Vagina (tissue), 2 donors: Measurements from ENCODE around the gene CRACR2B. TPM values are rescaled to one million over a fixed set of nuclear protein-coding genes. Genes with fewer than 3 reads are reported as not detected.

ENCODE experiments used
- DNase-seq, 2 donors: peaks; one replicate each; pipeline ENCODE4 v3.0.0-alpha.2; 2017; ENCODE audit errors: extremely low spot score in 2 of 2
- H3K27ac ChIP-seq: fragments of 200-600 bp; sonication (generic); one replicate; pipeline ENCODE4 v1.5.1; 2019
- H3K27me3 ChIP-seq: fragments of 200-600 bp; sonication (generic); one replicate; pipeline ENCODE4 v1.5.1; 2019
- H3K36me3 ChIP-seq, 2 donors: fragments of 200-600 bp; sonication (generic); one replicate each; pipeline ENCODE4 v1.5.1; 2017 to 2019
- H3K4me1 ChIP-seq: fragments of 200-600 bp; sonication (generic); one replicate; pipeline ENCODE4 v1.5.1; 2019
- H3K4me3 ChIP-seq, 2 donors: fragments of 200-600 bp; sonication (generic); 1 replicate in 1 of 2; 2 replicates in 1 of 2; pipeline ENCODE4 v1.5.1; 2016 to 2019
- H3K9me3 ChIP-seq: fragments of 200-600 bp; sonication (generic); one replicate; pipeline ENCODE4 v1.5.1; 2019
- POLR2A ChIP-seq, 2 donors: fragments of 450-650 bp; IDR thresholded peaks; one replicate each; pipeline ENCODE4 v1.6.1; 2017; ENCODE audit warnings: antibody characterized with exemption in 2 of 2, mild to moderate bottlenecking in 2 of 2, moderate library complexity in 2 of 2
- POLR2AphosphoS5 ChIP-seq, 2 donors: sonication (generic); formaldehyde crosslinking; IDR thresholded peaks; one replicate each; pipeline ENCODE4 v1.9.0; 2017; ENCODE audit warnings: antibody characterized with exemption in 2 of 2, mild to moderate bottlenecking in 2 of 2, low read depth in 1 of 2; ENCODE audit not compliant: insufficient read depth in 1 of 2
- intact Hi-C: fragments of 100-400 bp; cut with DNase I; formaldehyde crosslinking; loops from one replicate; pipeline ENCODE4 v1.15.1; 2023
- total RNA-seq: library from RNA; depleted of rRNA; stranded (reverse); fragments of >200 nt; gene quantifications from one replicate; pipeline ENCODE4 v1.2.3, GENCODE V29; 2016
- TF ChIP-seq, protein P1 (sequence below), 3 experiments: fragments of 450-650 bp in 2 of 3; fragments of 200-600 bp in 1 of 3; sonication (generic) in 1 of 3; IDR thresholded peaks; one replicate each; pipeline ENCODE4 v1.5.1; 2017 to 2019; ENCODE audit warnings: antibody characterized with exemption in 3 of 3, mild to moderate bottlenecking in 2 of 3, moderate library complexity in 2 of 3

Gene CRACR2B
- total RNA-seq, 1 donor from 2014 or later, result 4.9 TPM

DNA sequence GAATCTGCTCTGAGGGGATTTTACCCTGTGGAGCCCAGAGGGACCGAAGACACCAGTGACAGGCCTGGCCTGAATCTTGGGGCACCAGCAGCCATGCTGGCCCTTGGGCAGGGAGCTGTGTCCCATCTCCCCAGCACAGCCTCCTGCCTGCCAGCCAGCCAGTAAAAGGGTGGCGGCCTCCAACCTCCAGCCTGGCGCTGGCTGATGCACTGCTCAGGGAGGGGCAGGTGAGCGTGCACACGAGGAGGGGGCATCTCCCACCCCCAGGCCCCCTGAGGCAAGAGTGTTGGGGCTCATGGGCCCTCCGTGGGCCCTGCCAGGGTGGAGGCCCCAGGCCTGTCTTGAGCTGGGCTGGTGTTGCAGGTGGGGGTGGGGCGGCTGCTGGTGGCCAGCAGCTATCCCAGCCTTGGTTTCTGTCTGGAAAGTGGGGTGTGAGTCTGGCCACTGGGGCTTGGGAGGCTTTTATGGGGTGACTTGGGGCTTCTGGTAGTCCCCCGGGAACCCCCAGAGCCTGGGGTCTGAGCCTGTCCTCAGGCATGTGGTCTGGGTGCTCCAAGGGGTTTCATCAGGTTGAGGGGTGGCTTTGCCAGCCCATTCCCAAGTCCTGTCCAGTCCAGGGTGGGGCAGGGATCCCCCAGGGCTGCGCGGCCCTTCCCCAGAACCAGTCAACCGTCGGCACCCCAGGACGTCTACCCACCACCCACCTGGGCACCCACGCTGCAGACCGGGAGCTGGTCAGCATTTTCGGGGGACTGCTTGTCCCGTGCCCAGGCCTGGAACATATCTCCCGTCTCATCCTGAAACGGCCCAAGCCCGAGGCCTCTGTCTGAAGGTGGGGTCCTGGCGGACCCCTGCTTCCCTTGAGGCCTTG, 32.8 kb downstream of the CRACR2B start:
- Histone ChIP-seq H3K4me1 (peaks cover 50% of the 10 kb centered on the region), H3K9me3 (no peaks in the 10 kb centered on the region), H3K4me3 (no peak overlapping the region), H3K27me3 (no peaks in the 10 kb centered on the region), H3K27ac (no peak overlapping the region), H3K36me3 (peaks cover 0 to 8% of the 10 kb centered on the region in 2 donors)
- DNase-seq, result no peak
- intact Hi-C loops, result no loop called here
- TF ChIP-seq POLR2AphosphoS5 (IDR thresholded peaks at IDR 0.05; ENCODE audit: insufficient read depth in 1 of 2, low read depth in 1 of 2), result no peak
- TF ChIP-seq, protein P1, sequence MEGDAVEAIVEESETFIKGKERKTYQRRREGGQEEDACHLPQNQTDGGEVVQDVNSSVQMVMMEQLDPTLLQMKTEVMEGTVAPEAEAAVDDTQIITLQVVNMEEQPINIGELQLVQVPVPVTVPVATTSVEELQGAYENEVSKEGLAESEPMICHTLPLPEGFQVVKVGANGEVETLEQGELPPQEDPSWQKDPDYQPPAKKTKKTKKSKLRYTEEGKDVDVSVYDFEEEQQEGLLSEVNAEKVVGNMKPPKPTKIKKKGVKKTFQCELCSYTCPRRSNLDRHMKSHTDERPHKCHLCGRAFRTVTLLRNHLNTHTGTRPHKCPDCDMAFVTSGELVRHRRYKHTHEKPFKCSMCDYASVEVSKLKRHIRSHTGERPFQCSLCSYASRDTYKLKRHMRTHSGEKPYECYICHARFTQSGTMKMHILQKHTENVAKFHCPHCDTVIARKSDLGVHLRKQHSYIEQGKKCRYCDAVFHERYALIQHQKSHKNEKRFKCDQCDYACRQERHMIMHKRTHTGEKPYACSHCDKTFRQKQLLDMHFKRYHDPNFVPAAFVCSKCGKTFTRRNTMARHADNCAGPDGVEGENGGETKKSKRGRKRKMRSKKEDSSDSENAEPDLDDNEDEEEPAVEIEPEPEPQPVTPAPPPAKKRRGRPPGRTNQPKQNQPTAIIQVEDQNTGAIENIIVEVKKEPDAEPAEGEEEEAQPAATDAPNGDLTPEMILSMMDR (IDR thresholded peaks at IDR 0.05), result no peak
- no peak for TF ChIP-seq POLR2A (IDR thresholded peaks at IDR 0.05)

DNA sequence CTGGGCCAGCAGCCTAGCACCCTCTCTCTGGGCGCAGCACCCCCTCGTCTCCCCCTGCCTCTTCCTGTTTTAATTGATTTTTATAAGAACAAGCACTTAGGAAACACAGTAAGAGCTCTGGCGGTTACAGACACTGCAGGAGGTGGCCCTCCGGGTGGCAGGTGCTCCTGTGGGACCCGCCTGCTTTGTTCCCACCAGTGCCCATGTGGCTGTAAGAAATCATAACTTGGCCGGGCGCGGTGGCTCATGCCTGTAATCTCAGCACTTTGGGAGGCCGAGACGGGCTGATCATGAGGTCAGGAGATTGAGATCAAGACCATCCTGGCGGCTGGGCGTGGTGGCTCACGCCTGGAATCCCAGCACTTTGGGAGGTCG, 33.4 kb downstream of the CRACR2B start:
- H3K4me3 ChIP-seq, result no peak overlapping the region
- TF ChIP-seq POLR2A (IDR thresholded peaks at IDR 0.05), result no peak
- TF ChIP-seq POLR2AphosphoS5 (IDR thresholded peaks at IDR 0.05; ENCODE audit: insufficient read depth in 1 of 2, low read depth in 1 of 2), result no peak
- TF ChIP-seq, protein P1 (IDR thresholded peaks at IDR 0.05), result no peak
- no peak overlapping the region for H3K27ac ChIP-seq
- no peaks in the 10 kb centered on the region for H3K9me3 ChIP-seq
- peaks cover 44% of the 10 kb centered on the region for H3K4me1 ChIP-seq
- no peaks in the 10 kb centered on the region for H3K27me3 ChIP-seq
- intact Hi-C loops, result no loop called here
- DNase-seq, result no peak
- H3K36me3 ChIP-seq, result peaks cover 0 to 12% of the 10 kb centered on the region in 2 donors

DNA sequence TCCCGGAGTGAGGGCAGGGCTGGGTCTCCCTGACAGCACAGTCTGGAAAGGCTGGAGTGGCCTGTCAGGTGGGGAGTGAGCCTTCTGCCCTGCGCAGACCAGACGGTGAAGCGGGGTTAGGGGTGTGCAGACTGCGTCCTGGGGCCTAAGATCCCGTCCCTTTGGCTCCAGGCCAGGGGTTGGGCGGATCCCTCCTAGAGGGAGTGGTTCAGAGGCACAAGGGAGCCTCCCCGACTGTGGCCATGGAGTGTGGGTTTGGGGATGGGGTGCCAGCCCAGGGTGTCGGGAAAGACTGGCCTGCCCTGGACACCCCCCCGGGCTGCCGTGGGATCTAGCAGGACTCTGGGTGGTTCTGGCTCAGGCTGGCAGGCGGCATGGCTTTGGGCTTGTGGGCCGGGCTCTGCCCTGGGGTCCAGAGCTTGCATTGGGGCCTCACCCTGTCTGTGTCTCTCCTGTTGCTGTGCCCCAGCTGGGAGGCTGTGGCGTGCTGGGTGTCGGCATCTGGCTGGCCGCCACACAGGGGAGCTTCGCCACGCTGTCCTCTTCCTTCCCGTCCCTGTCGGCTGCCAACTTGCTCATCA, 34.5 kb downstream of the CRACR2B start:
- Histone ChIP-seq H3K9me3 (no peaks in the 10 kb centered on the region), H3K4me1 (peaks cover 36% of the 10 kb centered on the region), H3K4me3 (no peak overlapping the region), H3K36me3 (peaks cover 0 to 12% of the 10 kb centered on the region in 2 donors), H3K27ac (no peak overlapping the region), H3K27me3 (no peaks in the 10 kb centered on the region)
- DNase-seq, result no peak
- TF ChIP-seq POLR2A (IDR thresholded peaks at IDR 0.05) (no peak), POLR2AphosphoS5 (IDR thresholded peaks at IDR 0.05; ENCODE audit: insufficient read depth in 1 of 2, low read depth in 1 of 2) (no peak)
- TF ChIP-seq, protein P1 (IDR thresholded peaks at IDR 0.05), result no peak
- intact Hi-C loops, result no loop called here

DNA sequence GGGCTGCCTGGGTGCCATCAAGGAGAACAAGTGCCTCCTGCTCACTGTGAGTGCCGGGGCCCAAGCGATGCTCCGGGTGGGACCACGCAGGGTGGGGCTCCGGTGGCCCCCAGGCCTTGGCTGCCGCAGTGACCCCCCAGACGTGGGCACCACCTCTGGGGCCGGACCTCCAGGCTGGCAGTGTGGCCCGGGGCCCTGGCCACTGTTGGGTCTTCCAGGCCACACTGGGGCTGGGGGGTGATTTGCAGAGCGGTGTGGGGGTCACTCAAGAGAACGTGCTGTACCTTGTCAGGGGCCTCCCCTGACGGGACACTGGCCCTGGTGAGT, 34.9 kb downstream of the CRACR2B start:
- no peak for DNase-seq
- H3K36me3 ChIP-seq, result peaks cover 0 to 12% of the 10 kb centered on the region in 2 donors

More for the DNA sequence above, 34.9 kb downstream of the CRACR2B start:
- Histone ChIP-seq H3K27me3 (no peaks in the 10 kb centered on the region), H3K9me3 (no peaks in the 10 kb centered on the region), H3K4me1 (peaks cover 36% of the 10 kb centered on the region), H3K27ac (no peak overlapping the region), H3K4me3 (no peak overlapping the region)
- intact Hi-C loops, result no loop called here
- TF ChIP-seq POLR2AphosphoS5 (IDR thresholded peaks at IDR 0.05; ENCODE audit: insufficient read depth in 1 of 2, low read depth in 1 of 2), result no peak
- TF ChIP-seq, protein P1 (IDR thresholded peaks at IDR 0.05), result no peak
- TF ChIP-seq POLR2A (IDR thresholded peaks at IDR 0.05), result no peak
